PFSK-1 (cell line): ENCODE results near the gene HNRNPM. TPM values are rescaled to one million over a fixed set of nuclear protein-coding genes. Genes with fewer than 3 reads are reported as not detected.
A peak's percentile ranks its signal among the peaks of the same experiment; 100 is the strongest.

Experiments
- FOXP2 ChIP-seq: optimal IDR thresholded peaks from 2 replicates; pipeline ENCODE3; 2011; ENCODE audit warnings: borderline replicate concordance, control low read depth, inconsistent platforms; ENCODE audit not compliant: insufficient read depth; ENCODE audit errors: extremely low read length, extremely low read depth
- POLR2AphosphoS5 ChIP-seq: IDR thresholded peaks from 2 replicates; pipeline ENCODE4 v1.6.1; 2012; ENCODE audit warnings: low read depth, mild to moderate bottlenecking, control low read depth, low read length, moderate library complexity
- REST ChIP-seq, 2 experiments: IDR thresholded peaks; 2 replicates each; pipeline versions ENCODE4 v1.6.1 to v1.8.0; 2011 to 2012; ENCODE audit warnings: low read depth in 2 of 2, low read length in 2 of 2, control low read depth in 1 of 2, inconsistent platforms in 1 of 2, mild to moderate bottlenecking in 1 of 2, moderate library complexity in 1 of 2; ENCODE audit not compliant: insufficient read depth in 1 of 2
- SIN3A ChIP-seq: IDR thresholded peaks from 2 replicates; pipeline ENCODE4 v1.6.1; 2012; ENCODE audit warnings: mild to moderate bottlenecking, low read length, moderate library complexity, borderline replicate concordance; ENCODE audit not compliant: insufficient read depth
- TAF1 ChIP-seq: IDR thresholded peaks from 2 replicates; pipeline ENCODE4 v1.6.1; 2012; ENCODE audit warnings: low read length, control low read depth, borderline replicate concordance; ENCODE audit not compliant: insufficient read depth
- polyA plus RNA-seq: library from polyadenylated mRNA; unstranded; fragments of >200 nt; gene quantifications from one replicate; pipeline ENCODE4 v1.2.1, GENCODE V29; 2012; ENCODE audit warnings: low read depth, missing spikeins; ENCODE audit not compliant: insufficient read length

The HNRNPM gene
- 301 TPM for polyA plus RNA-seq

- TF ChIP-seq POLR2AphosphoS5, result peak; percentile 91
- peak; percentile 93 for TF ChIP-seq FOXP2
- TF ChIP-seq SIN3A, result 0 out of 2 replicates have a peak, but pooled peaks have one; percentile 25
- no peak for TF ChIP-seq REST (IDR thresholded peaks at IDR 0.05; ENCODE audit: insufficient read depth in 1 of 2, low read depth in 2 of 2, low read length in 2 of 2)
- peak; percentile 96 for TF ChIP-seq TAF1
These were observed at the start of gene HNRNPM for GRCh38 chr19:8444677-8445487. HNRNPM (plus strand) TSS chr19:8444975; CDS start chr19:8444999, 24 bp downstream.

- TF ChIP-seq SIN3A (no peak), POLR2AphosphoS5 (no peak), FOXP2 (no peak), REST (IDR thresholded peaks at IDR 0.05; ENCODE audit: insufficient read depth in 1 of 2, low read depth in 2 of 2, low read length in 2 of 2) (no peak), TAF1 (no peak)
These were observed 49.1 kb upstream of the HNRNPM start for GRCh38 chr19:8395621-8396082.

- TF ChIP-seq TAF1, result no peak
- no peak for TF ChIP-seq REST (IDR thresholded peaks at IDR 0.05; ENCODE audit: insufficient read depth in 1 of 2, low read depth in 2 of 2, low read length in 2 of 2)
- TF ChIP-seq FOXP2, result no peak
These were observed 48.6 kb upstream of the HNRNPM start for GRCh38 chr19:8396185-8396562.

GRCh38 chr19:8396563-8397203, 48.1 kb upstream of the HNRNPM start:
- TF ChIP-seq REST (IDR thresholded peaks at IDR 0.05; ENCODE audit: insufficient read depth in 1 of 2, low read depth in 2 of 2, low read length in 2 of 2) (no peak), POLR2AphosphoS5 (no peak), FOXP2 (peak; percentile 37)
